A549 (cell line): ENCODE measurements around the gene LITAFD.

Experiments
- MAFK ChIP-seq: fragments of 450-650 bp; IDR thresholded peaks from 2 replicates; pipeline ENCODE4 v1.6.1; 2014; ENCODE audit not compliant: partially characterized antibody
- POLR2A ChIP-seq: IDR thresholded peaks from 2 replicates; pipeline ENCODE4 v1.6.1; 2012; ENCODE audit warnings: mild to moderate bottlenecking, low read length
- RAD21 ChIP-seq, 2 experiments: fragments of >200 bp in 1 of 2; sonication (Bioruptor Twin) in 1 of 2; formaldehyde crosslinking in 1 of 2; IDR thresholded peaks in 1 of 2; conservative IDR thresholded peaks in 1 of 2; 2 replicates in 1 of 2; 3 replicates in 1 of 2; pipeline ENCODE4 v1.6.1; 2012 to 2018; ENCODE audit warnings: inconsistent platforms in 1 of 2
- TF ChIP-seq, protein P1 (sequence below): fragments of >200 bp; sonication (Bioruptor Twin); formaldehyde crosslinking; IDR thresholded peaks from 3 replicates; pipeline ENCODE4 v1.5.1; 2016
- TF ChIP-seq, protein P2 (sequence below): fragments of 250-450 bp; sonication (Bioruptor Pico); IDR thresholded peaks from 2 replicates; pipeline ENCODE4 v1.5.0; 2020; ENCODE audit warnings: low read depth, mild to moderate bottlenecking, moderate library complexity
- TF ChIP-seq, protein P3 (sequence below): fragments of >200 bp; sonication (Bioruptor Twin); formaldehyde crosslinking; IDR thresholded peaks from 3 replicates; pipeline ENCODE4 v1.6.1; 2016
- TF ChIP-seq, protein P4 (sequence below): fragments of 150-350 bp; IDR thresholded peaks from 2 replicates; pipeline ENCODE4 v1.6.1; 2014; ENCODE audit warnings: low read depth, mild to moderate bottlenecking, low read length

DNA sequence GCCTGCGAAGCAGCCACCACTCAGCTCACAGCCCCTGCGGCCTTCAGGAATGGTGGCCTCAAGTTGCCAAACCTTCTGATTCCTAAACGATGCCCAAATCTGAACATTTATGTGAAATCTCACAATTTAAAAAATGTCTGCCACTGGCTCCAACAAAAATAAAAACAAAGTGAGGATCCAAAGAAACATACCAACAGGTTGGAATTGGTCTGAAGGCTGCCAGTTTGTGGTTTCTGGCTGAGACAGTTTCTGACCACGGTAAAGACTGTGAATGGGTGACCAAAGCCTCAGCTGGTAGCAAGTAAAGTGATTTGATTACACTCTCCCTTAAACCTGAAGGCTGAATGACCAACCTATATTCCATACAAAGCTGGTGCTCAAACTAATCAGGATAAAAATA is 24.9 kb downstream of the LITAFD start:
- TF ChIP-seq, protein P1, sequence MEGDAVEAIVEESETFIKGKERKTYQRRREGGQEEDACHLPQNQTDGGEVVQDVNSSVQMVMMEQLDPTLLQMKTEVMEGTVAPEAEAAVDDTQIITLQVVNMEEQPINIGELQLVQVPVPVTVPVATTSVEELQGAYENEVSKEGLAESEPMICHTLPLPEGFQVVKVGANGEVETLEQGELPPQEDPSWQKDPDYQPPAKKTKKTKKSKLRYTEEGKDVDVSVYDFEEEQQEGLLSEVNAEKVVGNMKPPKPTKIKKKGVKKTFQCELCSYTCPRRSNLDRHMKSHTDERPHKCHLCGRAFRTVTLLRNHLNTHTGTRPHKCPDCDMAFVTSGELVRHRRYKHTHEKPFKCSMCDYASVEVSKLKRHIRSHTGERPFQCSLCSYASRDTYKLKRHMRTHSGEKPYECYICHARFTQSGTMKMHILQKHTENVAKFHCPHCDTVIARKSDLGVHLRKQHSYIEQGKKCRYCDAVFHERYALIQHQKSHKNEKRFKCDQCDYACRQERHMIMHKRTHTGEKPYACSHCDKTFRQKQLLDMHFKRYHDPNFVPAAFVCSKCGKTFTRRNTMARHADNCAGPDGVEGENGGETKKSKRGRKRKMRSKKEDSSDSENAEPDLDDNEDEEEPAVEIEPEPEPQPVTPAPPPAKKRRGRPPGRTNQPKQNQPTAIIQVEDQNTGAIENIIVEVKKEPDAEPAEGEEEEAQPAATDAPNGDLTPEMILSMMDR = no peak
- TF ChIP-seq, protein P2, sequence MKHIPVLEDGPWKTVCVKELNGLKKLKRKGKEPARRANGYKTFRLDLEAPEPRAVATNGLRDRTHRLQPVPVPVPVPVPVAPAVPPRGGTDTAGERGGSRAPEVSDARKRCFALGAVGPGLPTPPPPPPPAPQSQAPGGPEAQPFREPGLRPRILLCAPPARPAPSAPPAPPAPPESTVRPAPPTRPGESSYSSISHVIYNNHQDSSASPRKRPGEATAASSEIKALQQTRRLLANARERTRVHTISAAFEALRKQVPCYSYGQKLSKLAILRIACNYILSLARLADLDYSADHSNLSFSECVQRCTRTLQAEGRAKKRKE (CRISPR knock-in tag) = no peak
- TF ChIP-seq, protein P3, sequence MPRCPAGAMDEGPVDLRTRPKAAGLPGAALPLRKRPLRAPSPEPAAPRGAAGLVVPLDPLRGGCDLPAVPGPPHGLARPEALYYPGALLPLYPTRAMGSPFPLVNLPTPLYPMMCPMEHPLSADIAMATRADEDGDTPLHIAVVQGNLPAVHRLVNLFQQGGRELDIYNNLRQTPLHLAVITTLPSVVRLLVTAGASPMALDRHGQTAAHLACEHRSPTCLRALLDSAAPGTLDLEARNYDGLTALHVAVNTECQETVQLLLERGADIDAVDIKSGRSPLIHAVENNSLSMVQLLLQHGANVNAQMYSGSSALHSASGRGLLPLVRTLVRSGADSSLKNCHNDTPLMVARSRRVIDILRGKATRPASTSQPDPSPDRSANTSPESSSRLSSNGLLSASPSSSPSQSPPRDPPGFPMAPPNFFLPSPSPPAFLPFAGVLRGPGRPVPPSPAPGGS = no peak
- TF ChIP-seq POLR2A = no peak
- no peak for TF ChIP-seq MAFK
- TF ChIP-seq, protein P4, sequence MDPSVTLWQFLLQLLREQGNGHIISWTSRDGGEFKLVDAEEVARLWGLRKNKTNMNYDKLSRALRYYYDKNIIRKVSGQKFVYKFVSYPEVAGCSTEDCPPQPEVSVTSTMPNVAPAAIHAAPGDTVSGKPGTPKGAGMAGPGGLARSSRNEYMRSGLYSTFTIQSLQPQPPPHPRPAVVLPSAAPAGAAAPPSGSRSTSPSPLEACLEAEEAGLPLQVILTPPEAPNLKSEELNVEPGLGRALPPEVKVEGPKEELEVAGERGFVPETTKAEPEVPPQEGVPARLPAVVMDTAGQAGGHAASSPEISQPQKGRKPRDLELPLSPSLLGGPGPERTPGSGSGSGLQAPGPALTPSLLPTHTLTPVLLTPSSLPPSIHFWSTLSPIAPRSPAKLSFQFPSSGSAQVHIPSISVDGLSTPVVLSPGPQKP = no peak
- no peak for TF ChIP-seq RAD21 (conservative IDR thresholded peaks at IDR 0.05 in 1 of 2, IDR thresholded peaks at IDR 0.05 in 1 of 2)
